HG02885 (cell line): ENCODE data around the gene AMPD3.

Source experiments
- ATAC-seq: cut with Tn5 transposase; IDR thresholded peaks from one replicate; pipeline ENCODE4 v1.9.1; 2021; ENCODE audit warnings: mild to moderate bottlenecking; ENCODE audit not compliant: unreplicated experiment, poor library complexity

Gene AMPD3

DNA sequence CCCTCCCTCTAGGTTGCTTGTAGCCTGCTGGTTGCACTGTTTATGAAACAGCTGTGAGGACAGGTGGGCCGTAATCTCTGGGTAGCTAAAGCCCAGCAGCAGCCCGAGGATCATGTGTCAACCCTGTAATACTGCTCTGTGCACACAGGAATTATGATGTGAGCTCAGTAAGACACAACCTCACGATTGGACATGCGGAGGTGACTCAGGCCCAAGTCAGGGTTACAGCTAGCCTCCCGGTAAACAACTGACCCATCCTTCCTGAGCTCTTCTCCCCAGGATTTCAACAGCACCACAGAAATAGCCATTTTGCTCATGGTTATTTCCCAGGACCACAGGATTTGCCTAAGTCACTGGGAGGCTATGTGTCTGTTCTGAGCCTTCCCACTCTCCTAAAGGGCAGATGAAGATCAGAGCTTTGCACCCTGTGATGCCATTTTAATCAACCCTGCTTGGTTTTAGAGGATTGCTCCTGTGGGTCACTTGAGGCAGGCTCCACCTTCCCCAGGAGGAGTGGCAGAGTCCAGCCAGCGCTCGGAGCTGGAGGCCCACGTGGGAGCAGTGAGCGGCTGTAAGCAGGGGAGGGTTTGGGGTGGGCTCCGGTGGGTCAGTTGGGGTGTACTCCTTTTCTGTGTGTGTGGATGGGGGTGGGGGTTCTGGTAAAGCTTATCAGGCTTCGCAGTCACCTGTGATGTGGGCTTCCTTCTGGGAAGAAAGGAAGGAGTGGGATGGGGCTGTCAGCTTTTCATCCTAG, at the start of gene AMPD3:
Gene AMPD3 (plus strand): TSS at position 387 of the 754 bp plus-strand sequence. CDS start 6,256 bp downstream, outside the sequence.
- ATAC-seq = peak; percentile 23

DNA sequence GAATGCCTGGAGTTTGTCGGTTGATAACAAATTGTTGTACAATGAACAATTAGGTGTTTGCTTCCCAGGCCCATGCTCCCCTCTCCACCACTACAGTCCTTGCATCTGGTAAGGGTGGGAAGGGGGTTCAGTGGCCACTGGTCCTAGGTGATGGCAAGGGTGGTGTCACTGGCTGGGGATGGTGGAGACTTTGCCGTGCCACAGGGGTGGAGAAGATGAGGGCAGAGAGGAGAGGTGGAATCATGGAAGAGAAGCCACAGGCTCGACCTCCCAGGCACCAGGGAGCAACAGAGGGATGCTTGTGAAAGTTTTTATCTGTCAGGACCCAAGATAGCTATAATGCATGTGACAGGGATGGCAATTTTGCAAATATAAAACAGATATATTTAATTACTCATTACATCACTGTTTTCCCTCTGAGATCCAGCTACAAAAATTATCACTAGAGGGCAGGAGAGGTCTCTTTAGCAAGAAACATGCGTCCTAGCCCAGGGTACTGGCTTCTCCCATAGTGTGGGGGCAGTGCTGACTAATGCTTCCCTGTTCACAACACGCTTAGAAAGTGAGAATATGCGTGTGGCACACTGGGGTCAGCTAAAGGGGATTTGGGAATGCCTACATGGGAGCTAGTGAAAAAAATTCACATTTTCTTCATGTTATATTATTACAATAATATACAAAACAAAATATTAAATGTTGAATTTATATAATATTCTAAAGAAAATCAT, 49.0 kb upstream of the AMPD3 start:
- peak; percentile 53 for ATAC-seq

DNA sequence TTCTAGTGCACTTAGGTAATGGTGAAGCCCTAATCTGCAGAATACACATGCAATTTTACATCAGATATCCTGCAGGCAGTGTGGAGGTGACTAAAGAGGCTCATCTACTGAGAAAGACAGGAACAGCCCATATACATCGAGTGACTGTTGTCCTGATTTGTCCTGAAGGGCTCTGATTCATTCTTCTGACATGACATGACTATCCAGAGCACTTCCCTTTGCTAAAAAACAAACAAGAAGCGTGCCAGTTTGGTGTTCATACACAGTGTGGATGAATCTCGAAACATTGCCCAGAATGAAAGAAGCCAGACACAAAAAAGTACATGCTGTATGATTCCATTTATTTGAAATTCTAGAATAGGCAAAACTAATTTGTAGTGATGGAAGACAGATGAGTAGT, 48.0 kb upstream of the AMPD3 start:
- ATAC-seq = no peak

DNA sequence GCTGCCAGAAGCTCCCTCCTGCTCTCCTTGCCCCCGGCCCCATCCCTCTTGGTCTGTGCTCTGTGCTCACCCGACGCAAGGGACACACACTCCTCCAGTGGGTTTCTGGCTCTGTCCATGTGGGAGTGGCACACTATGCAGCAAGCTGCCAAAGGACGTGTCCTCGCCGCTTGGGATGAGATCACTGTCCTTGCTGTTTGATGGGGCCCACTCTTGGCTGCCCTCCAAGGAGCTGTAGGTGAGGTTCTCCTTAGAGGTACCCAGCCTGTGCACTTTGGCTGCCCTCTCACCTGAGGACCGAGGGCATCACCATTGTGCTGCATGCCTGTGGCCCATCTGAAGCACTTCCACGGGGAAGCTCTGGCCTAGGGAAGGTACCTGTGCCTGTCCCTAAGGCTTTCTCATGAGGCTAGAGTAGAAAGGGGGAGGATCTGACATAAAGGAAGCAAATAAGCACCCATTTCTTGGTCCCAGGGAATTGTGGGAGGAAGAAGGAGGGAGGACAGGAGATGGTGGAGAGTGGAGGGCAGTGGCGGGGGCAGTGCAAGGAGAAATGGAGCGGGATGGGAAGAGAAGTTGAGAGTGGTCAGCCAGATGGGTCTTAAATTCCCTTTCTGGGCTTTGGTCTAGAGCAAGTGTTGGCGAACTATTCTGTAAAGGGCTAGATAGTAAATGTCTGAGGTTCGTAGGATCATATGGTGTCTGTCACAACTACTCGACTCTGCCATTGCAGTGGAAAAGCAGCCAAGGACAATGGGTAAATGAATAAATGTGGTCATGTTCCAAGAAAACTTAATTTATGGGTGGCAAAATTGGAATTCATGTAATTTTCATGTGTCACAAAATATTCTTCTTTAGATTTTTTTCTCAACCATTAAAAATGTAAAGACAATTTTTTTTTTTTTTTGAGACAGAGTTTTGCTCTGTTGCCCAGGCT, 47.0 kb upstream of the AMPD3 start:
- ATAC-seq = no peak

DNA sequence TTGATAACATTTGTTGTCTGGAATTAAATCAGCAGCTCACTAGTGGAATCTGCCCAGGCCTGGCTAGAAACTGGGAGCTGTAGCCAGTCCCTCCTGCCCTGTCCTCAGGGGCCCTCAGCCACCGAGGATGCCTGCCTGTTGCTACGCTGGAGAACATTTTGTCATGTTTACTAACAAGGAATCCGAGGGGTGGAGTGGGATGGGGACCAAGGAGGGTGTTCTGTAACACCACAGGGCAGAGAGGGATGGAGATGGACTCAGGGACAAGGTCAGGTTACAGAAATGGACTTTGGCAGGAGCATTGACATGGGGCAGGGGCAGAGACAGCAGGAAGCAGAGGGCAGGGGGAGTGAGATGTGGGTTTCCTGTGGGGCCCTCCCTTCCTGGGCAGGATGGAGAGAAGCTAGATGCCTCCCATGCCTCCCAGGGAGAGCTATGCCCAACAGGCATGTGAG, 45.8 kb upstream of the AMPD3 start:
- ATAC-seq = no peak

DNA sequence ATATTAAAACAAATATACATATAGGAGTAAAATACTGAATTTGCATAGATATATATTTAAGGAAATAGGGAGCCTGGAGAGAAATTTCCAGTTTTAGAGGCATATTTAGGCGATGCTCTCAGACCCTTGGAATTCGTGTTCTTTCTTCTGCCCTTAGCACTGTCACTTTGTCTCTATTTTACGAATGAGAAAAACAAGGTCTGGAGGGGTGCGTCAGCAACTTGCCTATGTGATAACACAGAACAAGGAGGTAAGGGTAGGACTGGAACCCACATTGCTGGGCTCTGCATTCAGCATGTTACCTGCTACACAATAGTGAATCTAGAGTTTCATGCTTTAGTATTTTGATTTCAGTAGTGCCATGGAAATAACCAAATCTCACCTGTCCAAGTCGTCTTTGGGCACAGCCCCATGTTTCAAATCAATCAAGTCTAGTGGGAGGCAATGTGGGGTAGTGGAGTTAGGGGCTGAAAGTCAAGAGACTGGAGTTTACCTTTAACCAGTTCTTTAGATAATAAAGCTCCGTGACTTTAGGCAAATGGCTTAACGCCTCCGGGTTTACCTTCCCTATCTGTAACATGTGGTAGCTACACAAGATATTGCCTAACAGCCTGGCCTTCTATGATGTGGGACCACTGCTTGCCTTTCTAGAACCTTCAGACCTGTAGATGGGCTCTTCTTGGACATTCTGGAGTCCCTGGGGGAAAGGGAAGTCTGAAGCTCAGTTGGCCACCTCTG, 44.8 kb upstream of the AMPD3 start:
- ATAC-seq = no peak

DNA sequence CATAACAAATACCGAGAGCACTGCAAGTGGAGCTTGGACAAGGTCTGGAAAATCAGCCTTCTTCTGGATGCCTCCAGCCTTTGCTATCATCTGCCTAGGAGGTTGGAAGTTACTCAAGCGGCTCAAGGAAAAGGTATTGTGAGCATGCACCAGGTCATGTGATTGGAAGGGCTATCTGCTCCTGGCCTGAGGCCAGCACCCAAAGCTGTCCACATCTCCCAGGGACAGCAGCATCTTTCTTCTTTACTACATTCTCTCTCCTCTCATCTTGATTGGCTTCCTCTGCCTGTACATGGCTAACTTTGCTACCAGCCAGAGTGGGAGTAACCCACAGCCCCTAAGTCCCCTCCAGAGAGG, 44.2 kb upstream of the AMPD3 start:
- no peak for ATAC-seq

DNA sequence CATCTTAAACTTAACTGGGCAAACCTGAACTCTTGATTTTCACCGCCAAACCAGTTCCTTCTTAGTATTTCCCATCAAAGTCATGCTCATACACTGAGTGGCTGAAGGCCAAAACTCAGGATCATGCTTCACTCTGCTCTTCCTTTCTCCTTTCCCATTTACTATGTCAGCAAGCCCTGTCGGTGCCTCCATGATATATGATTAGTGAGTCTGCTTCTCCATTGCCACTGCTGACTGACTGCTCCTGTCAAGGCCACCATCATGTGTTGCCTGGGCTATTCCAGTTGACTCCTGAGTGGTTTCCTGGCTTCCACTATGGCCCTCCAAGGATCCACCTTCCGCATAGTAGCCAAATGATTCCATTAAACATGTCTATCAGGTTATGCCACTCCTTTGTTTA, 42.8 kb upstream of the AMPD3 start:
- ATAC-seq = no peak

DNA sequence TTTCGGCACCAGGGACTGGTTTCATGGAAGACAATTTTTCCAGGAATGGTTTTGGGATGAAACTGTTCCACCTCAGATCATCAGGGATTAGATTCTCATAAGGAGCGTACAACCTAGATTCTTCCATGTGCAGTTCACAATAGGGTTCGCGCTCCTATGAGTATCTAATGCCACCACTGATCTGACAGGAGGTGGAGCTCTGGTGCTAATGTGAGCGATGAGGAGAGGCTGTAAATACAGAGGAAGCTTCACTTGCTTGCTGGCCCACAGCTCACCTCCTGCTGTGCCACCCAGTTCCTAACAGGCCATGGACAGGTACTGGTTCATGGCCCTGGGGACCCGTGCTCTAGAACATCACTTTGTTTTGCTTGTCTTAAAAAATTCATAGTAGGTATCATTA, 41.8 kb upstream of the AMPD3 start:
- ATAC-seq = peak; percentile 79

DNA sequence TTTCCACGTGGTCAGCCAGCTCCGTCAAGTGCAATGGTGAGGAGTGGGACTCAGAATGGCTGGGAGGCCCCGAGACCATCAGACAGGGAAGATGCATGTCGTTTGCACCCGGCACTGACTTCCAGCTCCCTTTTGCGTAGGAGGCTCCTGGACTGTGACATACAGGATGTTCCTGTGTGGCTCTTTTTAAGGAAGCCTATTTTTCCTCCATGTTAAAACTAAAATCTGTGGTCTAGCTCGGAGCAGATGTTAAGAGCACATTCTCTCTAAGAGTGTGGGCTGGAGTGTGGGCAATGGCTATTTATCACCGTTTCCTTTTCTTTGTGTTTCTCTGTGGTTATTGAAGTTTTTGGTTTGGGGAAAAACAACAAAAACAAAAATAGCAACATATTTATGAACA, 40.9 kb upstream of the AMPD3 start:
- ATAC-seq = peak; percentile 51

DNA sequence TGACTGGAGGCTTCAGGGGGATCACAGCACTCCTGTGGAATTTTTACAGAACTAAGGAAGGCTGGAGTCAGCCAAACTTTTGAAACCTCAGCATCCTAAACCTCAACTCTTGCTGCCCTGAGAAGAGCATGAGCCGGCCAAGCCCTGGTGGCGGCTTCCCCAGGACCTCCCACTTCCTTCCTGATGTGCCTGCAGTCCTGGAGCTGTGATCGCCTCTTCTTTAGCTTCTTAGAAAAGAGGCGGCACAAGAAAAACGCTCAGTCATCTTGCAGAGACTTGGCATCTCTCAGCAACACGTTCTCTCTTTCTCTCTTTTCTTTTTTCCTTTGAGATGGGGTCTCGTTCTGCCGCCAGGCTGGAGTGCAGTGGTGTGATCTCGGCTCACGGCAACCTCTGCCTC, 40.4 kb upstream of the AMPD3 start:
- ATAC-seq = no peak

DNA sequence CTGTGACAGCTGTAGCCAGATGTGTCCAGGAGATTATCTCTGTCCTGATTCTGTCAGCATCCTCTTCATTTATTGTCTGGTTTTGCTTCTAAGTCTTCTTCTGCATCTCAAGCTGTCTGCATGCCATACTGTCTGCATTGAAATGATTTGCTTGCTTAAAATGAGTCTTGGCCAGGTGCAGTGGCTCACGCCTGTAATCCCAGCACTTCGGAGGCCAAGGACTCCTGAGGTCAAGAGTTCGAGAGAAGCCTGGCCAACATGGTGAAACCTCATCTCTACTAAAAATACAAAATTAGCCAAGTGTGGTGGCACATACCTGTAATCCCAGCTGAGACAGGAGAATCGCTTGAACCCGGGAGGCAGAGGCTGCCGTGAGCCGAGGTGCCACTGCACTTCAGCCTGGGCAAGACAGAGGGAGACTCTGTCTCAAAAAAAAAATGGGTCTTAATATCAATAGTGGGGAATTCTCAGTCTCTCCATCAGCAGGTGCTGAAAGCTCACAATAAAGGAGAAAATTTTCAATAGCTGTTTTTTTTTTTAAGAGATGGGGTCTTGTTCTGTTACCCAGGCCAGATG, 39.2 kb upstream of the AMPD3 start:
- ATAC-seq = no peak

DNA sequence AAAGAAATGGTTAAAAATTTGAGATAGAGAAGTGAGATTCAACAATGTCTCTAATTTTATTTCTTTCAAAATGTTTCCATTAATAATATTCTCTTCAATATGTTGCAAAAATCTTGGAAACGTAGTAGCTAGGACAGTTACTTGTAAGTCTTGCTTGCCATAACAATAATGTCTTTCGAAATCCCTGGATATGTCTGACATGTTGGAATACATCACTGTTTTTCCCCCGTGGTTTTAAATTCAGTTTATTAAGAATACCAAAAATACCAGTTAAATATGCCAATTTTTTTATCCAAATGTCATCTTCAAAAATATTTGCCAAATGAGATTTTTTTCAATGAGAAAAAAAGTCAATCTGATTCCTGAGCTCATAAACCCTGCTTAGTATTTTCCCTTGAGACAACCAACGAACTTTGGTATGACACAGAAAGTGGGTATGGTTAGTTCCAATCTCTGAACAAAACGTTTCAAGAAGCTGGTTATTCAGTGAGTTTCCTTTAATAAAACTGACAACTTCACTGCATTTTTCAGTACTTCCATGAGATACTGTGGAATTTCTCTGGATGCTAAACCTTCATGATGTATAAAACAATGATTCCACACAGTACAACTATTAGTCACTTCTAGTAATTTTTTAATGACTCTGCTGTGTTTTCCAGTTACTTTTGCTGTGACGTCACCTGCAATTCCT, 36.7 kb upstream of the AMPD3 start:
- ATAC-seq = no peak

DNA sequence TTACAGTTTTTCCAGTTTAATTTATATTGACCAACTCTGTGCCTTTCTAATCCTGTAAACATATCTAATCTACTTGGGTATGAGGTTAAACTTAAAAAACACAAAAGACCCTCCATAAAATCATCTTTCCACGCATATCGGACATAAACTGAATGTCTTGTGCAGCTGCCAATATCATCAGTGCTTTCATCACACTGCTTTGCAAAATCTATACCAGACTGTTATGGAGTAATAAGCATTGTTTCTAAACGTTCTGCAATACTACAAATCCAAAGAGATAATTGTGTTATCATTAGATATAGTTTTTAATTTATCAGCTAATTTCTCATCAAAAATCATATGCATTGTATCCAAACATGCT, 36.1 kb upstream of the AMPD3 start:
- ATAC-seq = no peak

DNA sequence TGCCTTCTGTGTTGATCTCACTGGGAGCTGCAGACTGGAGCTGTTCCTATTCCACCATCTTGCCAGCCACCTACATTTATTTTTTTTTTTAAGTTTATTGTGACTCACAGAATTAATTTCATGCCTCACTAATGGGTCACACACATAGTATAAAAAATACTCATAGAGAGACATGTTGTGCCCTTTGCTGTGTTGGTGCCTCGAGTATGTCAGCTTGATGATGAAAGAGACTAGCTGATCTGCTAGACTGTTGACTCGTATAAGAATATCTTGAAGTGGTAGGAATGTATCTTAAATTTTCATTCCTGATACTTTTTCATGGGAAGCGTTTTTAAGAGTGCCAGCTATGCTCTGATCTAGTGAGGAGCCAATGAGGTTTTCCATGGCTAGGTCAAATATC, 28.6 kb upstream of the AMPD3 start:
- no peak for ATAC-seq

DNA sequence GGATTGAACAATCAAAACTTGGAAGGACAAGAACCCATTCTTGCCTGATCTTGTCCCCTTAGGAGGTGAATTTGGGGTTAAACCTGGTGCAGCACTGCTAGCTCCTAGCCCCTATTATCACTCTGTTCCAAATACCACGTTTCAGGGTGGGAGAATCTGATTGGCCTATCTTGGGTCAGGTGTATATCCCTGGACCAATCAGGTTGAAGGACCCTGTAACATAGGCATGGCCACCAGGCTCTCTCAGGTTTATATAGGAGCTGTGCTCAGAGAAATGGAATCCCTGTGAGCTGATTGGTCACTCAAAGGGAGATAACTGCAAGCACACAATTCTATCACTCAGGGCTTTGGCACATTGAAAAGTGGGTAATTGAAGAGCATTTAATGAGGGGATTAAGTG, 26.6 kb upstream of the AMPD3 start:
- no peak for ATAC-seq

DNA sequence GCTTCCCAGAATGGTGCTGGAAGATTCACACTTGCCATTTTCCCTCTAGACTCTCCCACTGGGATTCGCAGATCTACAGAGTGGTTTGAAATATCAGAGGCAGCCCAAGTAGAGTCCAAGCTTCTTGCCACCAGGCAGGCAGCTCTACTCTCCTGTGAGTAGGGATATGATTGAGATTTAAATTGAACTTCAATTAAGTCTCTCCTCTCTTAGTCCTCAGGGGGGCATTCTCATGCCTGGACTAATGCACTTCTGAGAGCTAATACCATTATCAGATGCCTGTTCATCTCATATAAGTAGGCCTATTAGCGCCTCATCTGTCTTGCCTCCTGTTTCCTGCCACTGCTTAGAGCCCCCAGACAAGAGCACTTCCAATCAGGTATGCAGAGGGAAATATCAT, 25.5 kb upstream of the AMPD3 start:
- ATAC-seq = no peak

DNA sequence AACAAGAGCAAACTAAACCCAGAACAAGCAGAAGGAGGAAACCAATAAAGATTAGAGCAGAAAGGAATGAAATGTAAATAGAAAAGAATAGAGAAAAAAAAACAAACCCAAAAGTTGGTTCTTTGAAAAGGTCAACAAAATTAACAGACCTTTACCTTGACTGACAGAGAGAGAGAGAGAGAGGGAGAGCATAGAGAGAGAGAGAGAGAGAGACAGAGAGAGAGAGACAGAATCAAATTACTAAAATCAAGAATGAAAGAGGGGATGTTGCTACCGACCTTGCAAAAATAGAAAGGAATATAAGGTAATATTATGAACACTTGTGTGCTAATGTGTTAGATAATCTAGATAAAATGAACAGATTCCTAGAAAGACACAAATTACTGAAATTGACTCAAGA, 22.6 kb upstream of the AMPD3 start:
- ATAC-seq = no peak

DNA sequence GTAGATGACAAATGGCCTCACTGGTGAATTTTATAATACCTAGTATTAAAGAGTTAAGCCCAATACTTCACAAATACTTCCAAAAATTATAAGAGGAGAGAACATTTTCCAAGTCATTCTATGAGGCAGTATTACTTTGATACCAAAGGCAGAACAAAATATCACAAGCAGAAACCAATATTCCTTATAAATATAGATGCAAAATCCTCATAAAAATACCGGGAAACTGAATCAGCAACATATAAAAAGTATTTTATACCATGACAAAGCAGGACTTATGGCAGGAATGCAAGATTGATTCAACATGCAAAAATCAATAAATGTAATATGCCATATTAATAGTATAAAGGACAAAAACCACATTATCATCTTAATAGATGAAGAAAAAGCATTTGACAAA, 22.1 kb upstream of the AMPD3 start:
- no peak for ATAC-seq
